NCI-H2029 (cell line): ENCODE measurements around the gene FNDC3B.
"Not testable (repeated sequence)": the region's sequence is repeated elsewhere in the genome, so short reads cannot be mapped to it uniquely, and the experiment has no call there.

Experiments used
- DNase-seq: peaks from one replicate; lab custom pipeline; 2025; lab: John Stamatoyannopoulos, UW

FNDC3B gene

GRCh38 chr3:172093581-172094443 lies 54.4 kb downstream of the FNDC3B start:
- not testable (repeated sequence) for DNase-seq

- no peak for DNase-seq
These were observed 55.5 kb downstream of the FNDC3B start for GRCh38 chr3:172094621-172095557.

- peak; percentile 9 for DNase-seq
These were observed 57.6 kb downstream of the FNDC3B start for GRCh38 chr3:172096881-172097420.

GRCh38 chr3:172097585-172097984 lies 58.2 kb downstream of the FNDC3B start:
- DNase-seq: no peak

GRCh38 chr3:172098698-172099494 lies 59.5 kb downstream of the FNDC3B start:
- peak; percentile 87 for DNase-seq

- DNase-seq: no peak
These were observed 60.1 kb downstream of the FNDC3B start for GRCh38 chr3:172099495-172099808.

- peak; percentile 12 for DNase-seq
These were observed 61.1 kb downstream of the FNDC3B start for GRCh38 chr3:172100482-172100881.

GRCh38 chr3:172101107-172101506 lies 61.7 kb downstream of the FNDC3B start:
- DNase-seq: peak; percentile 28

- DNase-seq: peak; percentile 72
These were observed 62.9 kb downstream of the FNDC3B start for GRCh38 chr3:172102123-172102882.

- peak; percentile 72 for DNase-seq
These were observed 63.5 kb downstream of the FNDC3B start for GRCh38 chr3:172102883-172103310.

GRCh38 chr3:172103724-172104123 lies 64.3 kb downstream of the FNDC3B start:
- peak; percentile 9 for DNase-seq

- DNase-seq: peak; percentile 88
These were observed 65.2 kb downstream of the FNDC3B start for GRCh38 chr3:172104471-172105072.

- no peak for DNase-seq
These were observed 66.9 kb downstream of the FNDC3B start for GRCh38 chr3:172106037-172106954.

- DNase-seq: no peak
These were observed 67.6 kb downstream of the FNDC3B start for GRCh38 chr3:172106989-172107388.

GRCh38 chr3:172107403-172107802 lies 68.0 kb downstream of the FNDC3B start:
- no peak for DNase-seq

- DNase-seq: no peak
These were observed 70.9 kb downstream of the FNDC3B start for GRCh38 chr3:172110127-172110779.

- no peak for DNase-seq
These were observed 71.8 kb downstream of the FNDC3B start for GRCh38 chr3:172111163-172111562.

GRCh38 chr3:172112078-172112733 lies 72.8 kb downstream of the FNDC3B start:
- DNase-seq: no peak
